22Rv1 (cell line): ENCODE results near the gene RPTOR.

Experiments
- CTCF ChIP-seq: fragments of 450-650 bp; IDR thresholded peaks from 2 replicates; pipeline ENCODE4 v1.5.1; 2017; ENCODE audit warnings: mild to moderate bottlenecking
- ZFX ChIP-seq: fragments of 450-650 bp; IDR thresholded peaks from 2 replicates; pipeline ENCODE4 v1.6.1; 2017; ENCODE audit warnings: antibody characterized with exemption, borderline replicate concordance

GRCh38 chr17:80869481-80870145 lies 325.0 kb downstream of the RPTOR start:
- TF ChIP-seq CTCF (no peak), ZFX (no peak)
